Activated naive CD4-positive, alpha-beta T cell treated with anti-CD3 and anti-CD28 coated beads, Interleukin-2, amount 10 ng/mL, durations not matched to agents 7 days and 5 days (primary cell): ENCODE measurements around the gene EPB41L2.

Source experiments
- CTCF ChIA-PET: fragments of 350-600 bp; sonication (Branson Sonifier 250); formaldehyde crosslinking; loops from one replicate; lab custom pipeline; 2021; ENCODE audit warnings: antibody characterized with exemption; lab: Charles Lee
- DNase-seq: peaks from one replicate; pipeline ENCODE4 v3.0.0-alpha.2; 2020
- H3K27ac Mint-ChIP-seq: one replicate; pipeline ENCODE4 v1.8.0; 2021; ENCODE audit warnings: mild to moderate bottlenecking, moderate library complexity, mixed read lengths
- H3K27me3 Mint-ChIP-seq: one replicate; pipeline ENCODE4 v1.8.0; 2021; ENCODE audit warnings: mild to moderate bottlenecking, mixed read lengths
- H3K36me3 Mint-ChIP-seq: one replicate; pipeline ENCODE4 v1.8.0; 2021; ENCODE audit warnings: mixed read lengths
- H3K4me1 Mint-ChIP-seq: one replicate; pipeline ENCODE4 v1.8.0; 2021; ENCODE audit warnings: mixed read lengths
- H3K4me3 Mint-ChIP-seq: one replicate; pipeline ENCODE4 v1.8.0; 2021; ENCODE audit warnings: mild to moderate bottlenecking, moderate library complexity, mixed read lengths
- H3K9me3 Mint-ChIP-seq: one replicate; pipeline ENCODE4 v1.8.0; 2021; ENCODE audit warnings: mixed read lengths

The EPB41L2 gene

DNA sequence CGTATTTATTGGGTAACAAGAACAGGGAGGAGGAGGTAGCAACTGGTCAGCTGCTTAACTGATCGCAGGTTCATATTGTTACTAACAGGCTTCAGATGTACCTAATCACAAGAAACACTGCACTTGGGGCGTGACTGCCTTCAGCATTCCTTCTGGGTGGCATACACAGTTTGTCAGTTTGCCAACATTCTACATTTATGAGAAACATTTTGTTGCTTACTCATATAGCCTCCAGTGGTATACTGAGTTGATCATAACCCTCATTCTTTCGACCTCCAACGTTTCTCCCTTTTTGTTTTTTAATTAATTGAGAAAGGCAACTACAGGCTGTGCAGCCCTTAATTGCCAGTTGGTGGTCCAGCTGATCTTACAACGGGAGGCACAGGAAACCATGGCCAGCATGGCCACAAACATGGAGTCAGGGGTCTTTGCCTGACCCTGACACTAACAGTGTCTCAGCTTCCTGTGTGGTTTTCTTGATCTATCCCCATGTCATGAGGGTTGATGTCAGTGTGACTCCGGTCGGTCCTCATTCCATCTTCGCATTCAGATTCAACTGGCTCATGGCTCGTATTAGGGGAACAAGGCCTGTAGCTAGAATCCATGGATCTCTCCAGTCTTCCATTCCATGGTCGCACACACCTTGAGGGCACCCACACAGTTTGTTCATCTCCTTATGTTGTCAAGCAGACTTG, 9.4 kb downstream of the EPB41L2 start:
- peaks cover 35% of the 10 kb centered on the region for H3K9me3 Mint-ChIP-seq
- no peaks in the 10 kb centered on the region for H3K4me1 Mint-ChIP-seq
- H3K27ac Mint-ChIP-seq: no peak overlapping the region

DNA sequence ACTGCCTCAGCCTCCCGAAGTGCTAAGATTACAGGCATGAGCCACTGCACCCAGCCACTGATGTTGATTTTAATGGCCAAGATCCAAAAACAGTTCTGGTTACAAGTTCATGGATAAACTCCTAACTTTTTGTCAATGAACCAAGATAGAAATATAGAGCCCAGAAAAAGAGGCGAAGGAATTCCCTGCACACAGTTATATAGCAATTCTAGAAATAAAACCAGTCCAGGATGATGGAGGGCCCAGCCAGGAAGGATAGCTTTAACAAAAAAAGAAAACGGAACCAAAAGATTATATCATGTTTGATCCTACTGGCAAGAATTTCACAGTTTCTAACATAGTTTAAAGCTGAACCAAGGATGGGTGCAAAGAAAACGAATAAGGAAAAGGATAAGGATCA, 10.9 kb downstream of the EPB41L2 start:
- DNase-seq: no peak
- no peak overlapping the region for H3K27ac Mint-ChIP-seq
- no peaks in the 10 kb centered on the region for H3K4me1 Mint-ChIP-seq
- peaks cover 33% of the 10 kb centered on the region for H3K9me3 Mint-ChIP-seq
- H3K36me3 Mint-ChIP-seq: peaks cover 7% of the 10 kb centered on the region
- CTCF ChIA-PET: no interaction called here
- no peak overlapping the region for H3K4me3 Mint-ChIP-seq
- no peaks in the 10 kb centered on the region for H3K27me3 Mint-ChIP-seq

More for the DNA sequence above, 9.4 kb downstream of the EPB41L2 start:
- no peaks in the 10 kb centered on the region for H3K27me3 Mint-ChIP-seq
- CTCF ChIA-PET: no interaction called here
- H3K4me3 Mint-ChIP-seq: no peak overlapping the region
- DNase-seq: no peak
- H3K36me3 Mint-ChIP-seq: peaks cover 7% of the 10 kb centered on the region

DNA sequence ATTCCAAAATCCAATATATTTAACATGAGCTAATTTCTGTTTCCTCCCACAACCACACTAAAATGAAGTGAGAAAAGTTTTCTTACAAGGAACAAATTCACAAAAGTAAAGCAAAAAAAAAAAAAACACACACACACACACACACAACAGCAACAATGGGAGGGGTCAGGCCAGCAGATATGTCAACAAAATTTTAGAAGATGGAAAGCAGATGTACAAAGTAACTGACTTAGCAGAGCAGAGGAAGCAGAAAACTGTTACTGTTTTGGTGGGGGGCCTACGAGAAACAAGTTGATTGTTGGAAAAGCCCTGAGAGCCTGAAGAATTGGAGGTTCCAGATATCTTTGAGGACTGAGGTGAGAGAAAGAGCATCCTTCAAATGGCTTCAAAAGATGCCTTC, 11.7 kb downstream of the EPB41L2 start:
- H3K36me3 Mint-ChIP-seq: peaks cover 7% of the 10 kb centered on the region
- peaks cover 33% of the 10 kb centered on the region for H3K9me3 Mint-ChIP-seq
- no peak for DNase-seq
- H3K4me3 Mint-ChIP-seq: no peak overlapping the region
- H3K27ac Mint-ChIP-seq: no peak overlapping the region
- no peaks in the 10 kb centered on the region for H3K4me1 Mint-ChIP-seq
- CTCF ChIA-PET: no interaction called here
- no peaks in the 10 kb centered on the region for H3K27me3 Mint-ChIP-seq

DNA sequence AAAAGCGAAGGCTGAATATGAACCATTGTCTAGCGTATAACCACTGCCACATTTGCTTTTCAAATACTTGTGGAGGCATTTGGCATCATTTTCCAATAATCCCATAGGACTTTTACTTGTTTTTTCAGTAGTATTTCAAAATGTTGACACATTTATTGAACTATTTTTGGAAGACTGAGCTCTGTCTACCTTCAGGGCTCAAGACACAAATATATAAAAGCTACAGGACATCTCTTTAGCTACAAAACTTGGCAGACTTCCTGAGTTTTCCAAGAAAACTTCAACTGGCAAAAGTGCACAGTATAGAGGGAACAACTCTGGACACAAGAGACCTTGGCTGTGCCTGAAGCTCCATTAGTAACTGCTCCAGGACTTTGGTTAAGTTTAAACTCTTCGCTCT, 13.4 kb downstream of the EPB41L2 start:
- Mint-ChIP-seq H3K36me3 (peaks cover 7% of the 10 kb centered on the region), H3K4me3 (no peak overlapping the region), H3K9me3 (peaks cover 25% of the 10 kb centered on the region), H3K27me3 (peaks cover 3% of the 10 kb centered on the region), H3K27ac (no peak overlapping the region), H3K4me1 (no peaks in the 10 kb centered on the region)
- no peak for DNase-seq
- CTCF ChIA-PET: no interaction called here

DNA sequence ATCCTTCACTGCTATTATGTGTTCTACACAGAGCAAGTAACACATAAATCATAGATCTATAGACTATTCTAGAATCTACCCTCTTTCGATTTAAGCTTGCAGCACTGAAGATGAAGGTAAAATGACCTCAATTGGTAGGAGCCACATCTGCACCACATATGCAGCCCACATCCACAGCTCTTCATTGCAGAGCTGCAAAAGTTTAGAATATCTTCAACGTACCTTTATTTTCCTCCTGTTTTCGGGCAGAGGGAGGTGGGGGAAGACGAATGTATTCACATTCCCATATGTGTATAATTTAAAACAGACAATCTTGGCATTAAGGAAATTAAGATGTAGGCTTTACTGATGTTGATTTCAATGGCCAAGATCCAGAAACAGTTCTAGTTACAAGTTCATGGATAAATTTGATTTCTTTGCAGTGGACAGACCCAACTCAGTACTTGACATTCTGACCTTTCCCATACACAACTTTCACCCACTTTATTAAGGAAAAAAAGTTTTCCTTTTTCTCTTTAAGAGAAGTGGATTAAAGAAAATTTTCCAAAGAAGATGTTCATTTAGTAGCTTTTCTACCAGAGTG, 14.0 kb downstream of the EPB41L2 start:
- Mint-ChIP-seq H3K4me3 (no peak overlapping the region), H3K27ac (no peak overlapping the region), H3K27me3 (peaks cover 3% of the 10 kb centered on the region), H3K36me3 (peaks cover 3% of the 10 kb centered on the region), H3K9me3 (peaks cover 19% of the 10 kb centered on the region), H3K4me1 (no peaks in the 10 kb centered on the region)
- no peak for DNase-seq
- CTCF ChIA-PET: no interaction called here

DNA sequence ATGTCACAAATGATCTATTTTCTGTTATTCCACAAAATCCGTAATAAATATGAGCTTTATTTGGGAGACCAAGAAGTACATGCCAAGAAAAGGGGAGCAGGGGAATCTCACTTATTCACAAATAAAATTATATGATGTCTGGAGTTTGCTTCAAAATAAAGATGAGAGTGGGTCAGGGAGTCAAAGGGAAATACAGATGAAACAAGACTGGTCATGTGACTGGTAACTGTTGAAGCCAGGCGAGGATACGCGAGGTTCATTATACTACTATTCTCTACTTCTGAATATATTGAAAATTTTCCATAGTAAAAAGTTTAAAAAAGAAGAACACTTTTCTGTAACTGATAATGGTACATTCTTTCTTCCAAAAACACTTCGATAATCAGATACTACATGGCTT, 14.6 kb downstream of the EPB41L2 start:
- DNase-seq: no peak
- H3K36me3 Mint-ChIP-seq: no peaks in the 10 kb centered on the region
- H3K9me3 Mint-ChIP-seq: peaks cover 15% of the 10 kb centered on the region
- H3K27ac Mint-ChIP-seq: no peak overlapping the region
- no peaks in the 10 kb centered on the region for H3K4me1 Mint-ChIP-seq
- CTCF ChIA-PET: no interaction called here
- peaks cover 3% of the 10 kb centered on the region for H3K27me3 Mint-ChIP-seq
- H3K4me3 Mint-ChIP-seq: no peak overlapping the region

DNA sequence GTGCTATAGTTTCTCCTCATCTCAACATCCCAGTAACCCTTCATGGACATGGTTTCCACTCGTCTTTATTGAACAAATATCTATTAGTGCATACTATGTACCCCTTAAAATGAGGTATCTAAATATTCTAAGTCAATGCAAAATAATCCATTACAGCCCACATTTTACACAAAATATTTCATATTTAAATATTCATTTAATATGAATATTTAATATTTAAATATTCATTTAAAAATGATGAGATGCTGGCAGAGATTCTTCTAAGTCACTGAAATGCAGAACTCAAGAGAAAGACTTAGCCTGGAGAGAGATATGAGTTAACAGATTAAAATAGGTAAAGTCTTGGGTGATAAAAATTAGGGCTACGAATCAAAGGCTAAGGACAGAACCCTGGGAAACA, 17.9 kb downstream of the EPB41L2 start:
- Mint-ChIP-seq H3K27me3 (peaks cover 3% of the 10 kb centered on the region), H3K4me3 (no peak overlapping the region), H3K9me3 (no peaks in the 10 kb centered on the region), H3K4me1 (no peaks in the 10 kb centered on the region), H3K27ac (no peak overlapping the region), H3K36me3 (no peaks in the 10 kb centered on the region)
- CTCF ChIA-PET: no interaction called here
- DNase-seq: no peak

DNA sequence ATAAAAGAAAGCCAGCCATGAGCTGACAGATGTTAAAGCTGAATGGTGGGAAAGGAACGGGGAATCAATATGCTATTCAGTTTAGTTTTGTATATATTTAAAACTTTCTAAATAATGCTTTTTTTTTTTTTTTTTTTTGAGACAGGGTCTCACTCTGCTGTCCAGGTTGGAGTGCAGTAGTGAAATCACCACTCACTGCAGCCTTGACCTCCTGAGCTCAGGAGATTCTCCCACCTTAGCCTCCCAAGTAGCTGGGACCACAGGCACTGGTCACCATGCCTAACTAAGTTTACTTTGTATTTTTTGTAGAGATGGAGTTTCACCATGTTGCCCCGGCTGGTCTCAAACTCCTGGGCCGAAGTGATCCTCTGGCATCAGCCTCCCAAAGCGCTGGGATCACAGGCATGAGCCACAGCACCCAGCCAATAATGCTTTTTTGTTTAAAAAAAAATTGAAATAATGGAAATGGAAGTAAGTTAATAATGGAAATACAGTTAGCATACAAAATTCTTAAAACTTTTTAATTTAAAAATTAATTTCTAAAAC, 19.1 kb downstream of the EPB41L2 start:
- CTCF ChIA-PET: no interaction called here
- no peak overlapping the region for H3K27ac Mint-ChIP-seq
- no peaks in the 10 kb centered on the region for H3K36me3 Mint-ChIP-seq
- no peak for DNase-seq
- no peaks in the 10 kb centered on the region for H3K4me1 Mint-ChIP-seq
- peaks cover 3% of the 10 kb centered on the region for H3K27me3 Mint-ChIP-seq
- no peak overlapping the region for H3K4me3 Mint-ChIP-seq
- H3K9me3 Mint-ChIP-seq: no peaks in the 10 kb centered on the region

DNA sequence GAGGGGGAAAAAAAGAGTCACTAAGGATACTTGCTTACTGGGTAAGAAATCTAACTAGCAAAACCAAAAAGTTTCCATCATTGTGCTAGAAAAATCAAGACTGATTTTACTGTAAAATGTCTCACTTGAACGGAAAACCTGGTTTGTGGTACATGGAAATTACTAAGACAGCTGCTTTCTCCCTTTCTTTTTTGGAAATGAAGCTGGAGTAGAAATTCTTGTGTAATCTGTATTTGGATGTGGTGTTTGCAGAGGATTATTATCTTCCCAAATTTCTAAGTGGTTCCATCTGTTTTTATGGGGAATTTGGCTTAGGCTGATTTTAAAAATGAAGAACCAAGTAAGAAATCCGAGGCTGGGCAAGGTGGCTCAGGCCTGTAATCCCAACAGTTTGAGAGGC, 20.4 kb downstream of the EPB41L2 start:
- no peaks in the 10 kb centered on the region for H3K4me1 Mint-ChIP-seq
- no peak overlapping the region for H3K4me3 Mint-ChIP-seq
- DNase-seq: no peak
- no peaks in the 10 kb centered on the region for H3K9me3 Mint-ChIP-seq
- peaks cover 3% of the 10 kb centered on the region for H3K27me3 Mint-ChIP-seq
- no peak overlapping the region for H3K27ac Mint-ChIP-seq
- CTCF ChIA-PET: no interaction called here
- no peaks in the 10 kb centered on the region for H3K36me3 Mint-ChIP-seq

DNA sequence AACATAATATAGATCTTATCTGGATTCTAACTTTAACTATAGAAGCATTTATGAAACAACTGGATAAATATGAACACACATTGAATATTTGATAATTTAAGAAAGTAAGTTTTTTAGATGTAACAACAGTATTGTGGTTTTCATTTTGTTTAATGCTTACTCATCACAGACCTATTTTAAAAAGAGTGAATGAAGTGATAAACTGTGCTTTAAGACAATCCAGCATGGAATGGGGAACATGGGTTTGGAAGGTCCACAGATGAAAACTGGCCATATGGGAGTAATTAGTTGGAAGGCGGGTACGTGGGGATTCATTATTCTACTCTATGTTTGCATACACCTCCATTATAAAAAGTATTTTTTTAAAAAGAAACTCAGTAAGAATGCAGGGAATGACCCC, 21.2 kb downstream of the EPB41L2 start:
- CTCF ChIA-PET: no interaction called here
- no peaks in the 10 kb centered on the region for H3K9me3 Mint-ChIP-seq
- no peak for DNase-seq

DNA sequence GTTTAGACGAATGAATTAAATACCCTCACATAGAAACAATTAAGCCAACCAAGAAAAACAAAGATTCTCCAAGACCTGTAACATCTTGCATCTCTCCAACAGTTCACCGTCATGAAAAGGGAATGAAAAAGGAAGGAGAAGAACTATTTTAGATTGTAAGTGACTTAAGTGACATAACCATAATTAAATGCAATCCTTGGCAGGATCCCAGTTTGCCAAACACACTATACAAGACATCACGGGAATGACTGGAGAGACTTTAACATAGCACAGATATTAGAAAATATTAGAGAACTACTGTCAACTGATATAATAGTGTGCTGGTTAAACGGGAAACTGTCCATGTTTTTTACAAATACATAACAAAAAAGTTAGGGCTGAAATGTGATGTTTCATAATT, 22.2 kb downstream of the EPB41L2 start:
- Mint-ChIP-seq H3K27me3 (peaks cover 2% of the 10 kb centered on the region), H3K36me3 (no peaks in the 10 kb centered on the region), H3K9me3 (no peaks in the 10 kb centered on the region), H3K4me1 (no peaks in the 10 kb centered on the region), H3K27ac (no peak overlapping the region), H3K4me3 (no peak overlapping the region)
- no peak for DNase-seq
- CTCF ChIA-PET: no interaction called here

More for the DNA sequence above, 21.2 kb downstream of the EPB41L2 start:
- no peaks in the 10 kb centered on the region for H3K36me3 Mint-ChIP-seq
- no peak overlapping the region for H3K27ac Mint-ChIP-seq
- no peak overlapping the region for H3K4me3 Mint-ChIP-seq
- H3K4me1 Mint-ChIP-seq: no peaks in the 10 kb centered on the region
- peaks cover 3% of the 10 kb centered on the region for H3K27me3 Mint-ChIP-seq

DNA sequence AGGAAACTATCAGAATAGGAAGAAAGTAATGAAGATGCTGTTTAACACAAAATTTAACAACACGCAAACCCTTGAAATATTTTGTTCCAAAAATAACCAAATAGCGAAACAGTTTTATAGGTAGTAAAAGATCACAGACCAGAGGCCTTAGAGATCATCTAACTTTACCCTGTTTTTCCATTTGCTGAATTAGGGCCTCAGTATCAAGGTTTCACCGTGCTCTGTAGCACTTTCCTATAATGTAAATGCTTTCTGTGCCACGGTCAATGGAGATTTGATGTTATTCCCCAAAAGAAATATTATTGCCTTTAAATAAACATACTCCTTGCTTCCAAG, 23.7 kb downstream of the EPB41L2 start:
- no peaks in the 10 kb centered on the region for H3K4me1 Mint-ChIP-seq
- no peak for DNase-seq
- H3K27me3 Mint-ChIP-seq: no peaks in the 10 kb centered on the region
- no peak overlapping the region for H3K27ac Mint-ChIP-seq
- no peak overlapping the region for H3K4me3 Mint-ChIP-seq
- CTCF ChIA-PET: no interaction called here
- no peaks in the 10 kb centered on the region for H3K9me3 Mint-ChIP-seq
- H3K36me3 Mint-ChIP-seq: no peaks in the 10 kb centered on the region

DNA sequence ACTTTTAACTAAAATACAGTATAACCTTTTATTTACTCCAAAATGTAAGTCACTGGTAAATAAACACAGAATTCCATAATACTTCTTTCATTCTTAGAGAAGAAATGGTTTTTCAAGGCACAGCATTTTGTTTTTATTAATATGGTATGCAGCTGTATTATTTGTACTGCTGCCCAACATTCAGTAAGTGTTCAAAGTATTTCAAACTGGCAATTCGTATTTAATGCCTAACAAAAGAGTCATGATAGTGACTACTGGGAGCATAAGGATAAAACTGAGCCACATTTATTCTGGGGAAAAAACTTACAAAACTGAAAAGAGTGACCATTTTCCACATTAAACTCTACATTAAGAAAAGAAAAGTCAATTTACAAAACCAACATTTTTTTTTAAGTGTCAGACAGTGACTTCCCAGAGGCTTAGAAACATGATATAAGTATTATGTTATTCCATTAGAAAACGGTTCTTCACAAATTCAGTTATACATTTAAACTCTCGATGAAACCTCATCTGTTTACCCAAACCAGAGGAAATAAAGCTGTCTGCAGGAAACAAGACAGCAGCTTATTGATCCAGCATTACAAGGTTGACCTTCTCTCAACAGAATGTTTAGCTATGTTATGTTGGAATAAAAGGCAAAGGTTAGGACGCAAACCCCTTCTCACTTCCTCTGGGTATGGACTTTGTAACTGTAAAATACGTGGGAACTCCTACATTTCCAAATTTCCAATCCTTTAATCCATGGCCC, 24.3 kb downstream of the EPB41L2 start:
- no peaks in the 10 kb centered on the region for H3K27me3 Mint-ChIP-seq
- H3K27ac Mint-ChIP-seq: no peak overlapping the region
- H3K4me1 Mint-ChIP-seq: no peaks in the 10 kb centered on the region
- no peak overlapping the region for H3K4me3 Mint-ChIP-seq
- no peaks in the 10 kb centered on the region for H3K36me3 Mint-ChIP-seq
- H3K9me3 Mint-ChIP-seq: no peaks in the 10 kb centered on the region
- CTCF ChIA-PET: no interaction called here
- DNase-seq: no peak

DNA sequence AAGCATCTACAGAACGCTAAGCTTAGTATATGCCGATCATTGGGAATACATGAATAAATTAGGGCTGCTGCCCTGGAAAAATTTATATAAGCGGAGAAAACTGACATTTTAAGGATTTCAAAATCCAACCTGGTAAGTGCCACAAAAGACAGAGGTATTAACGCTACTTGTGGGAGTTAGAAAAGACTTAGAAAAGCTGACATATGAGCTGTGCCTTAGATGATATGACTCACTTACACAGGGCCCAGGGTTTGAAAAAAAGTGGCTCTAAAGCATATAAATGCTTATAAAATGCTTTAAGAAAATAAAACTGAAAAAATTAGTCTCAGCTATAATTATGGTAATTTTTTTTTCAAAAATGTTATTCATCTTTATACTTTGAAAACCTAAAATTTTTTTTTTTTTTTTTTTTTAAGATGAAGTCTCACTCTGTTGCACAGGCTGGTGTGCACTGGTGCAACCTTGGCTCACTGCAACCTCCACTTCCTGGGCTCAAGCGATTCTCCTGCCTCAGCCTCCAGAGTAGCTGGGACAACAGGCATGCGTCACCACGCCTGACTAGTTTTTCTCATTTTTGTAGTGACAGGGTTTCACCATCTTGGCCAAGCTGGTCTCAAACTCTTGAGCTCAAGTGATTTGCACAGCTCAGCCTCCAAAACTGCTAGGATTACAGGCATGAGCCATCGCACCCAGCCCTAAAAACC, 25.7 kb downstream of the EPB41L2 start:
- no peaks in the 10 kb centered on the region for H3K9me3 Mint-ChIP-seq
- no peak overlapping the region for H3K4me3 Mint-ChIP-seq
- CTCF ChIA-PET: no interaction called here
- H3K27me3 Mint-ChIP-seq: no peaks in the 10 kb centered on the region
- H3K4me1 Mint-ChIP-seq: no peaks in the 10 kb centered on the region
- no peaks in the 10 kb centered on the region for H3K36me3 Mint-ChIP-seq
- no peak overlapping the region for H3K27ac Mint-ChIP-seq
- no peak for DNase-seq
